PC-3 (cell line): ENCODE measurements around the gene CCNO. TPM values are rescaled to one million over a fixed set of nuclear protein-coding genes. Genes with fewer than 3 reads are reported as not detected.

Experiments used
- ATAC-seq: fragments of 200-7000 bp; cut with Tn5 transposase; 2 replicates; pipeline ENCODE4 v1.9.1; 2020; ENCODE audit warnings: mild to moderate bottlenecking, moderate library complexity
- BruUV-seq: library from RNA; stranded (reverse); fragments of 400-500 nt; replicated peaks from 2 replicates; lab custom pipeline; 2021; lab: Mats Ljungman, UMichigan
- CTCF ChIA-PET: fragments of 300-600 bp; sonication (Branson Sonifier 250); formaldehyde crosslinking; loops from one replicate; lab custom pipeline; 2022; ENCODE audit warnings: antibody characterized with exemption; lab: Charles Lee
- POLR2A ChIA-PET: fragments of 300-600 bp; sonication (Branson Sonifier 250); formaldehyde crosslinking; loops from one replicate; lab custom pipeline; 2022; ENCODE audit warnings: antibody characterized with exemption; ENCODE audit not compliant: unreplicated experiment; lab: Charles Lee
- DNase-seq: peaks from one replicate; pipeline ENCODE4 v3.0.0-alpha.2; 2015
- H2AFZ ChIP-seq: fragments of 300-600 bp; sonication (generic); 2 replicates; pipeline ENCODE4 v1.6.0; 2016; ENCODE audit warnings: antibody characterized with exemption, low read length
- H3F3A ChIP-seq: fragments of 300-600 bp; sonication (generic); one replicate; pipeline ENCODE4 v1.6.0; 2017; ENCODE audit warnings: antibody characterized with exemption, low read length, control low read depth, mild to moderate bottlenecking; ENCODE audit not compliant: unreplicated experiment
- H3K27ac ChIP-seq: fragments of 300-600 bp; sonication (generic); 2 replicates; pipeline ENCODE4 v1.5.1; 2016; ENCODE audit warnings: mild to moderate bottlenecking, low read length
- H3K27me3 ChIP-seq: fragments of 300-600 bp; sonication (generic); 2 replicates; pipeline ENCODE4 v1.6.1; 2016; ENCODE audit warnings: low read length, mixed read lengths
- H3K36me3 ChIP-seq: fragments of 300-600 bp; sonication (generic); 2 replicates; pipeline ENCODE4 v1.6.1; 2016; ENCODE audit warnings: low read depth, mixed run types, low read length, mixed read lengths
- H3K4me1 ChIP-seq: fragments of 300-600 bp; sonication (generic); 2 replicates; pipeline ENCODE4 v1.5.1; 2016; ENCODE audit warnings: low read length; ENCODE audit not compliant: insufficient read depth
- H3K4me2 ChIP-seq: fragments of 300-600 bp; sonication (generic); 2 replicates; pipeline ENCODE4 v1.6.0; 2016; ENCODE audit warnings: low read length
- H3K4me3 ChIP-seq: fragments of 300-600 bp; sonication (generic); 2 replicates; pipeline ENCODE4 v1.5.1; 2016; ENCODE audit warnings: mild to moderate bottlenecking, low read length, mixed read lengths
- H3K79me2 ChIP-seq: fragments of 300-600 bp; sonication (generic); 2 replicates; pipeline ENCODE4 v1.6.1; 2017; ENCODE audit warnings: low read length, mixed read lengths
- H3K9ac ChIP-seq: fragments of 300-600 bp; sonication (generic); 2 replicates; pipeline ENCODE4 v1.6.0; 2016; ENCODE audit warnings: mild to moderate bottlenecking, low read length
- H3K9me2 ChIP-seq: fragments of 300-600 bp; sonication (generic); replicated peaks from 2 replicates; pipeline ENCODE4 v1.6.1; 2016; ENCODE audit warnings: mixed run types, low read length, mixed read lengths
- H3K9me3 ChIP-seq: fragments of 300-600 bp; sonication (generic); 2 replicates; pipeline ENCODE4 v1.6.1; 2016; ENCODE audit warnings: low read length, mixed read lengths
- H4K20me1 ChIP-seq: fragments of 300-600 bp; sonication (generic); 2 replicates; pipeline ENCODE4 v1.6.1; 2016; ENCODE audit warnings: low read length, mixed read lengths
- EZH2 ChIP-seq: fragments of 300-600 bp; sonication (generic); IDR thresholded peaks from one replicate; pipeline ENCODE4 v1.6.1; 2017; ENCODE audit warnings: antibody characterized with exemption, mild to moderate bottlenecking, low read length; ENCODE audit not compliant: unreplicated experiment
- EZH2phosphoT487 ChIP-seq: fragments of 300-600 bp; sonication (generic); IDR thresholded peaks from 2 replicates; pipeline ENCODE4 v1.6.1; 2018; ENCODE audit warnings: mild to moderate bottlenecking, antibody characterized with exemption, low read length, borderline replicate concordance
- intact Hi-C: fragments of 100-400 bp; cut with micrococcal nuclease; formaldehyde crosslinking; loops from 2 replicates; pipeline ENCODE4 v1.9.0; 2023
- total RNA-seq: library from RNA; depleted of rRNA; stranded (reverse); fragments of >200 nt; gene quantifications from 2 replicates; pipeline ENCODE4 v1.2.3, GENCODE V29; 2014
- TF ChIP-seq, protein P1 (sequence below): fragments of 300-600 bp; sonication (generic); conservative IDR thresholded peaks from 2 replicates; pipeline ENCODE4 v1.5.1; 2017; ENCODE audit warnings: antibody characterized with exemption, low read depth, mild to moderate bottlenecking, low read length

Gene CCNO
- total RNA-seq, 1 experiment from 2014 or later, result 3.4 TPM

- H3K9me2 ChIP-seq, result no peaks in the 10 kb centered on the region
- peak overlapping the region; percentile 58; the same call in 1 of the 2 replicates for H3K9ac ChIP-seq
- H3K9me3 ChIP-seq, result no peaks in the 10 kb centered on the region
- TF ChIP-seq, protein P1, sequence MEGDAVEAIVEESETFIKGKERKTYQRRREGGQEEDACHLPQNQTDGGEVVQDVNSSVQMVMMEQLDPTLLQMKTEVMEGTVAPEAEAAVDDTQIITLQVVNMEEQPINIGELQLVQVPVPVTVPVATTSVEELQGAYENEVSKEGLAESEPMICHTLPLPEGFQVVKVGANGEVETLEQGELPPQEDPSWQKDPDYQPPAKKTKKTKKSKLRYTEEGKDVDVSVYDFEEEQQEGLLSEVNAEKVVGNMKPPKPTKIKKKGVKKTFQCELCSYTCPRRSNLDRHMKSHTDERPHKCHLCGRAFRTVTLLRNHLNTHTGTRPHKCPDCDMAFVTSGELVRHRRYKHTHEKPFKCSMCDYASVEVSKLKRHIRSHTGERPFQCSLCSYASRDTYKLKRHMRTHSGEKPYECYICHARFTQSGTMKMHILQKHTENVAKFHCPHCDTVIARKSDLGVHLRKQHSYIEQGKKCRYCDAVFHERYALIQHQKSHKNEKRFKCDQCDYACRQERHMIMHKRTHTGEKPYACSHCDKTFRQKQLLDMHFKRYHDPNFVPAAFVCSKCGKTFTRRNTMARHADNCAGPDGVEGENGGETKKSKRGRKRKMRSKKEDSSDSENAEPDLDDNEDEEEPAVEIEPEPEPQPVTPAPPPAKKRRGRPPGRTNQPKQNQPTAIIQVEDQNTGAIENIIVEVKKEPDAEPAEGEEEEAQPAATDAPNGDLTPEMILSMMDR, result 0 out of 2 replicates have a peak, but pooled peaks have one; percentile 25
- no peak for TF ChIP-seq EZH2phosphoT487
- ChIA-PET CTCF (interaction anchor here (0.6 kb wide), 1 partner anchor 44 kb away, joined by 4 read pairs; no protein-coding TSS in a partner anchor), POLR2A (interaction anchor here (0.6 kb wide), 1 partner anchor 44 kb away, joined by 3 read pairs; no protein-coding TSS in a partner anchor)
- H4K20me1 ChIP-seq, result no peaks in the 10 kb centered on the region
- peak overlapping the region; percentile 83 for H3K4me3 ChIP-seq
- H2AFZ ChIP-seq, result peak overlapping the region; percentile 96
- ATAC-seq (no peak), DNase-seq (peak; percentile 9)
- H3K4me2 ChIP-seq, result peak overlapping the region; percentile 85
- H3K27me3 ChIP-seq, result no peaks in the 10 kb centered on the region
- peaks cover 14% of the 10 kb centered on the region for H3K79me2 ChIP-seq
- H3K4me1 ChIP-seq, result peaks cover 17% of the 10 kb centered on the region; the same call in 1 of the 2 replicates
- intact Hi-C loops, result no loop called here
- H3K27ac ChIP-seq, result no peak overlapping the region
- no peaks in the 10 kb centered on the region for H3F3A ChIP-seq
- H3K36me3 ChIP-seq, result no peaks in the 10 kb centered on the region
- BruUV-seq, result no TSS peak
Observed at GRCh38 chr5:55231029-55231918, 2.1 kb downstream of the CCNO start.

DNA sequence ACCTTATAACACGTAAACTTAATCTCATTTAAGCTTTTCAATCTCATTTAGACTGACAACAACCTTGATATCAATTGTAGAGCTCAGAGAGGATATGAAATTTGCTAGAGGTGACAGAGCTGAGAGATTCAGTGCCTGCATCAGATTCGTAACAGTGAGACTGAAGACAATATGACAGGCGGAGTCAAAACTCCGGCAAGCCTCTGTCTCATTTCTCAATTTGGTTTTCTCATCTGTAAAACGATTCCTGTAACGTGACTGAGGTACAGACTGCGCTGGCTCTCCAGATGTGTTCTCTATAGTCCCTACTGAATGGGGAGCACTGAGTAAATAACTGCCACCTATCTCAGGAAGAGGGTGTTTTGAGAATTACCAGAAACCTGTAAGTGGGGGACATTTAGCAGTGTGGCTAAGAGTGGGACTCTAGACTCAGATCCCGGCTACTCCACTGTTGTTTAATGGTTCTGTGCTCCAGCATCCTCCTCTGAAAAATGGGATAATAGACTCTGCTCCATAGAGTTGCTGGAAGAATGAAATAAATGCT lies 3.2 kb downstream of the CCNO start:
- Histone ChIP-seq H3K9me2 (no peaks in the 10 kb centered on the region), H3F3A (no peaks in the 10 kb centered on the region), H3K9me3 (no peaks in the 10 kb centered on the region), H4K20me1 (no peaks in the 10 kb centered on the region), H3K27me3 (no peaks in the 10 kb centered on the region), H3K36me3 (no peaks in the 10 kb centered on the region), H2AFZ (no peak overlapping the region), H3K27ac (no peak overlapping the region), H3K4me2 (no peak overlapping the region), H3K79me2 (peaks cover 14% of the 10 kb centered on the region), H3K4me3 (no peak overlapping the region), H3K4me1 (peaks cover 20% of the 10 kb centered on the region; the same call in 1 of the 2 replicates), H3K9ac (no peak overlapping the region)
- intact Hi-C loops, result no loop called here
- no TSS peak for BruUV-seq
- TF ChIP-seq, protein P1, result no peak
- TF ChIP-seq EZH2phosphoT487, result no peak
- TF ChIP-seq EZH2, result no peak
- ATAC-seq, result no peak
- DNase-seq, result no peak
- POLR2A ChIA-PET, result no interaction called here
- CTCF ChIA-PET, result no interaction called here
